Vagina (tissue), 2 donors: ENCODE measurements around the gene GRAMD2B. TPM values are rescaled to one million over a fixed set of nuclear protein-coding genes. Genes with fewer than 3 reads are reported as not detected.

Experiments used
- DNase-seq, 2 donors: peaks; one replicate each; pipeline ENCODE4 v3.0.0-alpha.2; 2017; ENCODE audit errors: extremely low spot score in 2 of 2
- H3K27ac ChIP-seq: fragments of 200-600 bp; sonication (generic); one replicate; pipeline ENCODE4 v1.5.1; 2019
- H3K27me3 ChIP-seq: fragments of 200-600 bp; sonication (generic); one replicate; pipeline ENCODE4 v1.5.1; 2019
- H3K36me3 ChIP-seq, 2 donors: fragments of 200-600 bp; sonication (generic); one replicate each; pipeline ENCODE4 v1.5.1; 2017 to 2019
- H3K4me1 ChIP-seq: fragments of 200-600 bp; sonication (generic); one replicate; pipeline ENCODE4 v1.5.1; 2019
- H3K4me3 ChIP-seq, 2 donors: fragments of 200-600 bp; sonication (generic); 1 replicate in 1 of 2; 2 replicates in 1 of 2; pipeline ENCODE4 v1.5.1; 2016 to 2019
- H3K9me3 ChIP-seq: fragments of 200-600 bp; sonication (generic); one replicate; pipeline ENCODE4 v1.5.1; 2019
- CTCF ChIP-seq, 3 experiments: fragments of 450-650 bp in 2 of 3; fragments of 200-600 bp in 1 of 3; sonication (generic) in 1 of 3; IDR thresholded peaks; one replicate each; pipeline ENCODE4 v1.5.1; 2017 to 2019; ENCODE audit warnings: antibody characterized with exemption in 3 of 3, mild to moderate bottlenecking in 2 of 3, moderate library complexity in 2 of 3
- POLR2A ChIP-seq, 2 donors: fragments of 450-650 bp; IDR thresholded peaks; one replicate each; pipeline ENCODE4 v1.6.1; 2017; ENCODE audit warnings: antibody characterized with exemption in 2 of 2, mild to moderate bottlenecking in 2 of 2, moderate library complexity in 2 of 2
- POLR2AphosphoS5 ChIP-seq, 2 donors: sonication (generic); formaldehyde crosslinking; IDR thresholded peaks; one replicate each; pipeline ENCODE4 v1.9.0; 2017; ENCODE audit warnings: antibody characterized with exemption in 2 of 2, mild to moderate bottlenecking in 2 of 2, low read depth in 1 of 2; ENCODE audit not compliant: insufficient read depth in 1 of 2
- intact Hi-C: fragments of 100-400 bp; cut with DNase I; formaldehyde crosslinking; loops from one replicate; pipeline ENCODE4 v1.15.1; 2023
- total RNA-seq: library from RNA; depleted of rRNA; stranded (reverse); fragments of >200 nt; gene quantifications from one replicate; pipeline ENCODE4 v1.2.3, GENCODE V29; 2016

The GRAMD2B gene
- total RNA-seq, 1 donor from 2014 or later, result 76.9 TPM

- Histone ChIP-seq H3K4me1 (peaks cover 47% of the 10 kb centered on the region), H3K9me3 (no peaks in the 10 kb centered on the region), H3K27me3 (no peaks in the 10 kb centered on the region), H3K4me3 (no peak overlapping the region), H3K36me3 (no peaks in the 10 kb centered on the region), H3K27ac (peak overlapping the region; percentile 84)
- peak in 1 of 2 donors; percentile 80 for DNase-seq
- TF ChIP-seq POLR2A (IDR thresholded peaks at IDR 0.05), result no peak
- TF ChIP-seq CTCF (IDR thresholded peaks at IDR 0.05), result no peak
- TF ChIP-seq POLR2AphosphoS5 (IDR thresholded peaks at IDR 0.05; ENCODE audit: insufficient read depth in 1 of 2, low read depth in 1 of 2), result no peak
- intact Hi-C loops, result loop anchor here (5.0 kb wide), 1 partner anchor 39 kb away; no protein-coding TSS in a partner anchor
These were observed 97.9 kb downstream of the GRAMD2B start for GRCh38 chr5:126521130-126521529.

GRCh38 chr5:126523818-126524510 is 100.8 kb downstream of the GRAMD2B start:
- H3K4me3 ChIP-seq, result no peak overlapping the region
- TF ChIP-seq POLR2AphosphoS5 (IDR thresholded peaks at IDR 0.05; ENCODE audit: insufficient read depth in 1 of 2, low read depth in 1 of 2), result no peak
- peak overlapping the region; percentile 13 for H3K27ac ChIP-seq
- no peaks in the 10 kb centered on the region for H3K36me3 ChIP-seq
- no peaks in the 10 kb centered on the region for H3K27me3 ChIP-seq
- peaks cover 28% of the 10 kb centered on the region for H3K4me1 ChIP-seq
- DNase-seq, result no peak
- H3K9me3 ChIP-seq, result no peaks in the 10 kb centered on the region
- intact Hi-C loops, result loop anchor here (5.0 kb wide), 1 partner anchor 42 kb away; no protein-coding TSS in a partner anchor

GRCh38 chr5:126525630-126526245 is 102.5 kb downstream of the GRAMD2B start:
- DNase-seq, result peak in 1 of 2 donors; percentile 86
- intact Hi-C loops, result no loop called here
- H3K4me3 ChIP-seq, result no peak overlapping the region
- no peaks in the 10 kb centered on the region for H3K36me3 ChIP-seq
- H3K4me1 ChIP-seq, result peaks cover 19% of the 10 kb centered on the region
- H3K9me3 ChIP-seq, result no peaks in the 10 kb centered on the region
- H3K27ac ChIP-seq, result no peak overlapping the region
- no peaks in the 10 kb centered on the region for H3K27me3 ChIP-seq
- TF ChIP-seq POLR2AphosphoS5 (IDR thresholded peaks at IDR 0.05; ENCODE audit: insufficient read depth in 1 of 2, low read depth in 1 of 2), result no peak
- TF ChIP-seq POLR2A (IDR thresholded peaks at IDR 0.05), result peak in 1 of 2 donors; percentile 20
- TF ChIP-seq CTCF (IDR thresholded peaks at IDR 0.05), result no peak

- Histone ChIP-seq H3K9me3 (no peaks in the 10 kb centered on the region), H3K27me3 (no peaks in the 10 kb centered on the region), H3K36me3 (no peaks in the 10 kb centered on the region), H3K4me1 (peaks cover 11% of the 10 kb centered on the region), H3K4me3 (no peak overlapping the region), H3K27ac (no peak overlapping the region)
- DNase-seq, result peak in 1 of 2 donors; percentile 18
- intact Hi-C loops, result no loop called here
- TF ChIP-seq POLR2A (IDR thresholded peaks at IDR 0.05) (no peak), POLR2AphosphoS5 (IDR thresholded peaks at IDR 0.05; ENCODE audit: insufficient read depth in 1 of 2, low read depth in 1 of 2) (no peak), CTCF (IDR thresholded peaks at IDR 0.05) (no peak)
These were observed 103.3 kb downstream of the GRAMD2B start for GRCh38 chr5:126526493-126526892.

- Histone ChIP-seq H3K27me3 (no peaks in the 10 kb centered on the region), H3K36me3 (no peaks in the 10 kb centered on the region), H3K4me3 (no peak overlapping the region), H3K4me1 (peaks cover 11% of the 10 kb centered on the region), H3K27ac (no peak overlapping the region), H3K9me3 (no peaks in the 10 kb centered on the region)
- intact Hi-C loops, result no loop called here
- peak in 1 of 2 donors; percentile 56 for DNase-seq
- TF ChIP-seq POLR2A (IDR thresholded peaks at IDR 0.05) (no peak), CTCF (IDR thresholded peaks at IDR 0.05) (no peak), POLR2AphosphoS5 (IDR thresholded peaks at IDR 0.05; ENCODE audit: insufficient read depth in 1 of 2, low read depth in 1 of 2) (no peak)
These were observed 103.9 kb downstream of the GRAMD2B start for GRCh38 chr5:126527158-126527557.
